ENCODE data around the gene SPIRE2. TPM values are rescaled to one million over a fixed set of nuclear protein-coding genes. Genes with fewer than 3 reads are reported as not detected.

SPIRE2 gene
- total RNA-seq, 1 experiment from 2014 or later: 3.8 TPM

- no peak for DNase-seq (ENCODE audit: unreplicated experiment)
- no peak overlapping the region for H3K4me3 Mint-ChIP-seq (ENCODE audit: unreplicated experiment)
- POLR2A ChIA-PET: no interaction called here
- no peaks in the 10 kb centered on the region for H3K27me3 Mint-ChIP-seq (ENCODE audit: insufficient read depth, unreplicated experiment)
- intact Hi-C loops (cut with micrococcal nuclease): no loop called here
- no TSS peak for BruUV-seq (replicated peaks)
- no peak overlapping the region for H3K27ac Mint-ChIP-seq (ENCODE audit: low read depth, unreplicated experiment)
- no peaks in the 10 kb centered on the region for H3K9me3 Mint-ChIP-seq (ENCODE audit: unreplicated experiment)
- CTCF ChIA-PET: no interaction called here
- TF ChIP-seq CTCF (IDR thresholded peaks at IDR 0.05; ENCODE audit: unreplicated experiment): no peak
- no peaks in the 10 kb centered on the region for H3K4me1 Mint-ChIP-seq (ENCODE audit: insufficient read depth, unreplicated experiment)
- peaks cover 62% of the 10 kb centered on the region for H3K36me3 Mint-ChIP-seq (ENCODE audit: insufficient read depth, unreplicated experiment)
These were observed 67.4 kb downstream of the SPIRE2 start for GRCh38 chr16:89895482-89896250.

- Mint-ChIP-seq H3K4me3 (ENCODE audit: unreplicated experiment) (no peak overlapping the region), H3K27me3 (ENCODE audit: insufficient read depth, unreplicated experiment) (no peaks in the 10 kb centered on the region), H3K9me3 (ENCODE audit: unreplicated experiment) (no peaks in the 10 kb centered on the region), H3K27ac (ENCODE audit: low read depth, unreplicated experiment) (no peak overlapping the region), H3K4me1 (ENCODE audit: insufficient read depth, unreplicated experiment) (no peaks in the 10 kb centered on the region), H3K36me3 (ENCODE audit: insufficient read depth, unreplicated experiment) (peaks cover 54% of the 10 kb centered on the region)
- intact Hi-C loops (cut with micrococcal nuclease): no loop called here
- ChIA-PET CTCF (interaction anchor here (0.6 kb wide), 1 partner anchor 72 kb away, joined by 5 read pairs; no protein-coding TSS in a partner anchor), POLR2A (no interaction called here)
- no peak for TF ChIP-seq CTCF (IDR thresholded peaks at IDR 0.05; ENCODE audit: unreplicated experiment)
- DNase-seq (ENCODE audit: unreplicated experiment): no peak
- BruUV-seq (replicated peaks): no TSS peak
These were observed 68.9 kb downstream of the SPIRE2 start for GRCh38 chr16:89897204-89897603.

- CTCF ChIA-PET: no interaction called here
- peaks cover 46% of the 10 kb centered on the region for H3K36me3 Mint-ChIP-seq (ENCODE audit: insufficient read depth, unreplicated experiment)
These were observed 70.1 kb downstream of the SPIRE2 start for GRCh38 chr16:89898201-89898967.

More at GRCh38 chr16:89898201-89898967, 70.1 kb downstream of the SPIRE2 start:
- no peak for TF ChIP-seq CTCF (IDR thresholded peaks at IDR 0.05; ENCODE audit: unreplicated experiment)
- no TSS peak for BruUV-seq (replicated peaks)
- H3K4me1 Mint-ChIP-seq (ENCODE audit: insufficient read depth, unreplicated experiment): no peaks in the 10 kb centered on the region
- POLR2A ChIA-PET: interaction anchor here (1.3 kb wide), 1 partner anchor 24 kb away, joined by 4 read pairs; no protein-coding TSS in a partner anchor
- H3K27ac Mint-ChIP-seq (ENCODE audit: low read depth, unreplicated experiment): no peak overlapping the region
- no peaks in the 10 kb centered on the region for H3K27me3 Mint-ChIP-seq (ENCODE audit: insufficient read depth, unreplicated experiment)
- no peaks in the 10 kb centered on the region for H3K9me3 Mint-ChIP-seq (ENCODE audit: unreplicated experiment)
- H3K4me3 Mint-ChIP-seq (ENCODE audit: unreplicated experiment): no peak overlapping the region
- DNase-seq (ENCODE audit: unreplicated experiment): no peak
- intact Hi-C loops (cut with micrococcal nuclease): no loop called here

Data from MCF 10A (cell line).